GM19463 (cell line): ENCODE results near the gene TRHDE.

ENCODE experiments used
- ATAC-seq: cut with Tn5 transposase; IDR thresholded peaks from one replicate; pipeline ENCODE4 v1.9.1; 2021; ENCODE audit warnings: mild to moderate bottlenecking, moderate library complexity; ENCODE audit not compliant: unreplicated experiment

Gene TRHDE

GRCh38 chr12:72272091-72272661, at the start of gene TRHDE:
Gene TRHDE (plus strand): TSS chr12:72272370. CDS start chr12:72272644, 274 bp downstream.
- ATAC-seq: no peak

DNA sequence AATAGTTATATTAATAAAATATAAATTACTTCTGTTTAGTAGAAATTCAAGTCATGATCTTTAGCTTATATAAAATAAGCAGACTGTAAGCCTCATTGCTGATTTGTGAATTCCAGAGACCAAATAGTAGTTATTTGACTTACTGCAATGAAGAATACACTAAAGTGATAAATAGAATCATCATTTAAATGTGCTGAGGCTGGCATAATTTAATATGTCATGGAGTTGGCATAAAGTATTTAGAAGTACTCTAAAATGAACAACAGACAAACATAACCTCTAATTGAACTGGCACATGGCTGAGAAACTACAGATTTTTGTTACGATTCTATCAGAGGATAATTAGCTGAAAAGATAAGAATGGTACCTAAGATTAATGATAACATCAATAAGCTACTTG, 45.7 kb upstream of the TRHDE start:
- no peak for ATAC-seq

DNA sequence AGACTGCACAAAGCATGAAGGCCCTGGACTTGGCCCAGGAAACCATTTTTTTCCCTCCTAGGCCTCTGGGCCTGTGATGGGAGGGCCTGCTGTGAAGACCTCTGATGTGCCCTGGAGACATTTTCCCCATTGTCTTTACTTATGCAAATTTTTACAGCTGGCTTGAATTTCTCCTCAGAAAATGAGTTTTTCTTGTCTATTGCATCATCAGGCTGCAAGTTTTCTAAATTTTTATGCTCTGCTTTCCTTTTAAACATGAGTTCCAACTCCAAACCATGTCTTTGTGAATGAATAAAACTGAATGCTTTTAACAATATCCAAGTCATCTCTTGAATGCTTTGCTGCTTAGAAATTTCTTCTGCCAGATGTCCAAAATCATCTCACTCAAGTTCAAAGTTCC, 43.7 kb upstream of the TRHDE start:
- no peak for ATAC-seq

DNA sequence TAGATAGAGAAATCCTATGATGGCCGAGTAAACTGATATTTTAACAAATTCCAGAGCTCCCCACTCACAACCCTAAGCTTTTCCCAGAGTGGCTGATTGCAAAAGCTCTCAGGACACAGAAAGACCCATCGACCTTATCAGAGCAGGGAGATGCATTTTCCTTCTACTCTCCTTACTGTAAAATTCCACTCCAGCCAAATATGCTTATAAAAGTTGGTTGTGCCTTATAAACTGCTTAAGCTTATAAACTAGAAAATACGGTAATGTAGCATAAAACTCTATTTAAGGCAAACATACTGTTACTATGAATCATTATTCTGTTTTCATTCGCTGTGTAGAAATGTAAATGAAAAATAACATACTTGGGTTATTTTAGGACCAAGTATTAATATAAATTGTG, 41.6 kb upstream of the TRHDE start:
- ATAC-seq: no peak

- no peak for ATAC-seq
Observed at GRCh38 chr12:72234886-72235285, 37.3 kb upstream of the TRHDE start.

GRCh38 chr12:72236071-72236705, 36.0 kb upstream of the TRHDE start:
- no peak for ATAC-seq

GRCh38 chr12:72241552-72241951, 30.6 kb upstream of the TRHDE start:
- ATAC-seq: no peak

- no peak for ATAC-seq
Observed at GRCh38 chr12:72242946-72243345, 29.2 kb upstream of the TRHDE start.

DNA sequence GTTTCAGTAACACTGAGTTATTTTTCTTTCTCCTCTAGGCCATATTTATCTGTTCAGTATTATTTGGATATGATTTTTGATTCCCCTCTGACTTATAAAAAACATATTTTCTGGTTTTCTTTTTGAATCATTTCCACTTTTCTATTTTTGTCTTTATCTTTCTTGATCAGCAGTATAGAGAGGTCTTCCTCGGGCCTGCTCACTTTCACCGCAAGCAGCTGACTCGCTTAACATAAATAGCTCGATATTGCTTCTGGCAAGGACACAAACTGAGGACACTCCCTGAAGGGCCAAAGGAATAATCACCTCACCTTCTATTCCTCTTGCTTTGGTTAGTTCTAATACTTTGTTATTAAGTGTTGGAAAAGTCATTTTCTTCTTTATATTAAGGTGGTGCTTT, 25.8 kb upstream of the TRHDE start:
- no peak for ATAC-seq

DNA sequence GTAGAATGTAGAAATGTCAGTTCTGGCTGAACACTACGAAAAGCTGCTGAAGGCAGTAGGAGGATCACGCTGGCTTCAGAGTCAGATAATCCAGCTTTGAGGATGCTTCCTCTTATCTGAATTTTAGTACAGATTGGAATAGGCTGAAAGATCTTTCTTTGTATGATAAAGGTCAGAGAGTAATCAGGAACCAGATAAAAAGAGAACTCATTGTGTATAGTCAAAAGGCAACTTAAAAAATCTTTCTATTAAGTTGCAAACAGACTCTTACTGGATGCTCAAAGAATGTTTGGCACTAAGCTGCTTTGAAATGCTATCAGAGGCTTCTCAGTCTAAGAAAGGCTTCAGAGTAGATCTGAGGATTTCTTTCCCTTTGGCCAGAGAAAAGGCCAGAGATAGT, 21.8 kb upstream of the TRHDE start:
- no peak for ATAC-seq

- no peak for ATAC-seq
Observed at GRCh38 chr12:72256725-72257124, 15.4 kb upstream of the TRHDE start.

- no peak for ATAC-seq
Observed at GRCh38 chr12:72261885-72262284, 10.3 kb upstream of the TRHDE start.

DNA sequence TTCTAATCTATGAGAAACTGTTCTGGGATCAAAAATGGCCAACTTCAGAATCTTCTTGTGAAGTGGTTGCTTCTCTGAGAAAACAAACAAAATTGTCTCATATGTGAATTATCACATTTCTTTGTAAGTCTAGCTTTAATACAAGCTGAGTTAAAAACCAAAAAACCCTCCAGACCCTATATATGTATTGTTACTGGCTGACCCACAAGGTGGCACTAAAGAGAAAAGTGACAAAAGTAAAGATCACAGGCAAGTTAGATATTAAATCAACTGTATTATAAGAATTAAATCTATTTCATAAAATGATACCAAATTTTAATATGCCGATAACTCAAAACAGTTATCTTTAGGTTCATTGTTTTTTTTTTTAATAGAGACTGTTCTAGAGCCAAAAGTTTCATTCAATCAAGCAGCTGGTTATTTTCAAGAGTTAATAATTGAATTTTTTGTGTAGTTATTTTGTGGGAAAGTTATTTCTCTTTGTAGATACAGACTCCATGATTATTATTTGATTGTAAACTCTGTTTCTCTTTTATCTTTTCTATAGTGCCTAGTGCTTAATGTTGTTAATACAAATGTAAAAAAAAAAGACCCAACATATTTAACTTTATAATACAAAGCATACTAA, 7.5 kb upstream of the TRHDE start:
- ATAC-seq: no peak

GRCh38 chr12:72267974-72268373, 4.2 kb upstream of the TRHDE start:
- no peak for ATAC-seq

DNA sequence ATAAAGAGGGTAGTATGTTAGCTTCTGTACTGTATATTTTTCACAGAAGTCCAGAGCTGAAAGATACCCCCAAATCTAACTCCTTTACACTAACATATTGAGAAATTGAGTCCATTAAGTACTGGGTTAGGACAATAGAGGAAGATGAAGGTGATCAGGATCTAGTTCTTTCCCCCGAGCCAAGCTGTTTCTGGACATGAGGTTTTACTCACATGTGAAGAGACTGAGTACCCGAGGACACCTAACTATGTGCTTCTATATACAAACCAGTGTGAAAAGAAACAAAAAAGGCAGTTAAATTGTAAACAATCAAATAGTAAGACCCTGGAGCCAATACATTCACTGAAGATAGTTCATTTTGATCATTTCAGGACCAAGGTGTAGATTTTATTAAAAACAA, 3.8 kb upstream of the TRHDE start:
- ATAC-seq: no peak

- ATAC-seq: no peak
Observed at GRCh38 chr12:72269491-72269890, 2.7 kb upstream of the TRHDE start.

- ATAC-seq: no peak
Observed at GRCh38 chr12:72270246-72270645, 1.9 kb upstream of the TRHDE start.

GRCh38 chr12:72270961-72271360, 1.2 kb upstream of the TRHDE start:
- no peak for ATAC-seq

DNA sequence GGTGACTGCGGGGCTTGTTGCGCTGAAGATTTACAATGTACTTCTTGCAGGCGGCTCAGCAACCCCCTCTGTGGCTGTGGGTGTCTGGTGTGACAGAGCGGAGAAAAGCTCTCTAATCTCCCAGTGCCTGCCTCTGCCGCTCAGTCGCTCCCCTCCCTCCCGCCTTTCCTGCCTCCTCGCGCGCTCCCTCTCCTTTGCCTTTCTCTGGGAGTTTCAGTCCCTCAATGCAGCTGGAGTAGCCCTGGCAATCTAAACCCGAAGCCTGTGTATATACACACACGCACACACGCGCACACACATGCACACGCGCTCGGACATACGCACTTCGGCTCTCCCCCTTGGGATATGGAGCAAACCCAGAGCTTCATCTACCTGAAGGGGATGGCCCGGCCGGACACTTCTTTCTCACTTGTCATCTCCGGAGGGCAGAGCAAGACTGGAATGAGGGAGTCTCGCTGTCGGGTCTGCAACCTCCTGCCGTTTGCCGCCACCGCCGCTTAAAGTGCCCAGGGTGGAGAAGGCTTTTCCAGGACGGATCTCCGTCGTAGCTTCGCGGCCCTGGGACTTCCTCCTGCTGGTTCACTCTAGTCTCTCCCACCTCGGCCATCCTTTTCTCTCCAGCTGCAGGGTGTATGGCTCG, 599 bp upstream of the TRHDE start:
- ATAC-seq: no peak

GRCh38 chr12:72272731-72273498, 745 bp downstream of the TRHDE start:
- ATAC-seq: no peak

DNA sequence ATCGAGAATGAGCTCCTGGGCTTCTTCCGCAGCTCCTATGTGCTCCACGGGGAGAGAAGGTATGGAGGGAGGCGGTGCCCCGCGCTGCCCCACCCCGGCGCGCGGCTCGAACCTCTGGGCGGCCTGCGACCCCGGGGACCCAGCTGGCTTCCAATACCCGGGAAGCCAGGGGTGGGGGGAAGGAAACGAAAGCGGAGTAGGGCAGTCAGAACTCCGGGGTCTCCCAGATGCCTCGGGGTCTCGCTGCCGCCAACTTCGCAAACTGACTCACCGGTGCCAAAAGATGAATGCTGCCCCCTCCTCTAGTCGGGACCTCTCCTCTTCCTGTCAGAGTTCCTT, 1.3 kb downstream of the TRHDE start:
- no peak for ATAC-seq
